Smooth muscle cell (in vitro differentiated cells): ENCODE data around the gene TSPAN33. TPM values are rescaled to one million over a fixed set of nuclear protein-coding genes. Genes with fewer than 3 reads are reported as not detected.

ENCODE experiments used
- DNase-seq: peaks from one replicate; lab custom pipeline; 2025; ENCODE audit not compliant: unreplicated experiment; lab: John Stamatoyannopoulos, UW
- H2AFZ ChIP-seq: fragments of 200-600 bp; sonication (generic); 2 replicates; pipeline ENCODE4 v1.6.0; 2016; ENCODE audit warnings: antibody characterized with exemption, low read depth, mild to moderate bottlenecking
- H3F3A ChIP-seq: fragments of 200-600 bp; sonication (generic); 2 replicates; pipeline ENCODE4 v1.6.0; 2017; ENCODE audit warnings: antibody characterized with exemption, low read depth
- H3K27ac ChIP-seq: fragments of 200-600 bp; sonication (generic); 2 replicates; pipeline ENCODE4 v1.5.1; 2016; ENCODE audit warnings: low read depth, mild to moderate bottlenecking
- H3K27me3 ChIP-seq: fragments of 200-600 bp; sonication (generic); 2 replicates; pipeline ENCODE4 v1.6.1; 2016; ENCODE audit warnings: low read depth, mild to moderate bottlenecking
- H3K36me3 ChIP-seq: fragments of 200-600 bp; sonication (generic); 2 replicates; pipeline ENCODE4 v1.5.1; 2016; ENCODE audit warnings: low read depth
- H3K4me1 ChIP-seq: fragments of 200-600 bp; sonication (generic); 2 replicates; pipeline ENCODE4 v1.5.1; 2016; ENCODE audit warnings: low read depth
- H3K4me2 ChIP-seq: fragments of 200-600 bp; sonication (generic); 2 replicates; pipeline ENCODE4 v1.6.0; 2016; ENCODE audit warnings: mild to moderate bottlenecking
- H3K4me3 ChIP-seq: fragments of 200-600 bp; sonication (generic); 2 replicates; pipeline ENCODE4 v1.5.1; 2016; ENCODE audit warnings: mild to moderate bottlenecking
- H3K79me2 ChIP-seq: fragments of 200-600 bp; sonication (generic); 2 replicates; pipeline ENCODE4 v1.6.0; 2016; ENCODE audit warnings: low read depth, mild to moderate bottlenecking
- H3K9ac ChIP-seq: fragments of 200-600 bp; sonication (generic); 2 replicates; pipeline ENCODE4 v1.6.0; 2016; ENCODE audit warnings: low read depth
- H3K9me3 ChIP-seq: fragments of 200-600 bp; sonication (generic); replicated peaks from 2 replicates; pipeline ENCODE4 v1.5.1; 2016; ENCODE audit warnings: low read depth
- H4K20me1 ChIP-seq: fragments of 200-600 bp; sonication (generic); 2 replicates; pipeline ENCODE4 v1.6.0; 2016; ENCODE audit warnings: low read depth
- WGBS: methylation state at CpG from one replicate; pipeline ENCODE4 v1.1.7; 2016; ENCODE audit warnings: low lambda C conversion rate; 5-methylcytosine and 5-hydroxymethylcytosine counted together
- polyA plus RNA-seq: library from polyadenylated mRNA; unstranded; fragments of >200 nt; fragmentation: Nextera tagmentation; extraction: Ambion mirVana; gene quantifications from 2 replicates; pipeline ENCODE4 v1.2.1, GENCODE V29; 2016
- total RNA-seq: library from RNA; depleted of rRNA; stranded (reverse); fragments of >200 nt; gene quantifications from 2 replicates; pipeline ENCODE4 v1.2.3, GENCODE V29; 2014
- TF ChIP-seq, protein P1 (sequence below): fragments of 200-600 bp; sonication (generic); IDR thresholded peaks from 2 replicates; pipeline ENCODE4 v1.5.1; 2017; ENCODE audit warnings: borderline replicate concordance, mild to moderate bottlenecking, antibody characterized with exemption; ENCODE audit not compliant: insufficient read depth, poor library complexity, severe bottlenecking

The TSPAN33 gene
- total and polyA plus RNA-seq, 2 experiments from 2014 or later = 1.6 to 2.8 TPM

DNA sequence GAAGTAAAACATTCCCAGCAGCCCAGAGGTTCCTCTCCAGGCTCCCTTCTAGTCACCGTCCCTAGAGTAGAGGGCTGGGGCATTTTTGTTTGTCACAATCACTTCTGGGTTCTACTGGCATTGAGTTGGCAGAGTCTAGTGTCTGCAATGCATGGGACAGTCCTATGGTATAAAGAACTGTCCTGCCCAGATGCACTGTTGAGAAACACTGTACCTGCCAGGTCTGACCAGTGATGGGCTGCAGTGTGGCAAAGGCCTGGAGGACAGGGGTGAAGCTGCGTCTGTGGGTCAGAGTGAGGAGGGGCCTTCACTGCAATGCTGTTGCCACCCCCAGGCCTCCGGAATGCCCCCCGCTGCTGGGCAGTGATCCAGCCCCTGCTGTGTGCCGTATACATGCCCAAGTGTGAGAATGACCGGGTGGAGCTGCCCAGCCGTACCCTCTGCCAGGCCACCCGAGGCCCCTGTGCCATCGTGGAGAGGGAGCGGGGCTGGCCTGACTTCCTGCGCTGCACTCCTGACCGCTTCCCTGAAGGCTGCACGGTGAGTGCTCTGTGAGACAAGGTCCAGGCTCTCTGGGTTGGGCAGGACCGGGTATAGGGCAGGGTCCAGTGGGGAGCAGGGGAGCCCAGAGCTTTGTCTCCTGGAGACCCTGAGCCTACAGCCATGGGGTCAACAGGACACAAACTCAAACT, 58.7 kb downstream of the TSPAN33 start:
- Histone ChIP-seq H3K4me1 (no peaks in the 10 kb centered on the region), H3K27me3 (no peaks in the 10 kb centered on the region), H3K27ac (no peak overlapping the region), H3K36me3 (no peaks in the 10 kb centered on the region), H3K4me3 (no peak overlapping the region), H3K4me2 (no peak overlapping the region), H2AFZ (no peak overlapping the region), H3K9me3 (no peaks in the 10 kb centered on the region), H3K79me2 (peaks cover 7% of the 10 kb centered on the region), H3K9ac (no peak overlapping the region), H4K20me1 (peaks cover 46% of the 10 kb centered on the region), H3F3A (no peaks in the 10 kb centered on the region)
- DNase-seq = no peak
- WGBS = 92% methylated on average over 14 of the region's 14 CpGs
- TF ChIP-seq, protein P1, sequence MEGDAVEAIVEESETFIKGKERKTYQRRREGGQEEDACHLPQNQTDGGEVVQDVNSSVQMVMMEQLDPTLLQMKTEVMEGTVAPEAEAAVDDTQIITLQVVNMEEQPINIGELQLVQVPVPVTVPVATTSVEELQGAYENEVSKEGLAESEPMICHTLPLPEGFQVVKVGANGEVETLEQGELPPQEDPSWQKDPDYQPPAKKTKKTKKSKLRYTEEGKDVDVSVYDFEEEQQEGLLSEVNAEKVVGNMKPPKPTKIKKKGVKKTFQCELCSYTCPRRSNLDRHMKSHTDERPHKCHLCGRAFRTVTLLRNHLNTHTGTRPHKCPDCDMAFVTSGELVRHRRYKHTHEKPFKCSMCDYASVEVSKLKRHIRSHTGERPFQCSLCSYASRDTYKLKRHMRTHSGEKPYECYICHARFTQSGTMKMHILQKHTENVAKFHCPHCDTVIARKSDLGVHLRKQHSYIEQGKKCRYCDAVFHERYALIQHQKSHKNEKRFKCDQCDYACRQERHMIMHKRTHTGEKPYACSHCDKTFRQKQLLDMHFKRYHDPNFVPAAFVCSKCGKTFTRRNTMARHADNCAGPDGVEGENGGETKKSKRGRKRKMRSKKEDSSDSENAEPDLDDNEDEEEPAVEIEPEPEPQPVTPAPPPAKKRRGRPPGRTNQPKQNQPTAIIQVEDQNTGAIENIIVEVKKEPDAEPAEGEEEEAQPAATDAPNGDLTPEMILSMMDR = no peak

DNA sequence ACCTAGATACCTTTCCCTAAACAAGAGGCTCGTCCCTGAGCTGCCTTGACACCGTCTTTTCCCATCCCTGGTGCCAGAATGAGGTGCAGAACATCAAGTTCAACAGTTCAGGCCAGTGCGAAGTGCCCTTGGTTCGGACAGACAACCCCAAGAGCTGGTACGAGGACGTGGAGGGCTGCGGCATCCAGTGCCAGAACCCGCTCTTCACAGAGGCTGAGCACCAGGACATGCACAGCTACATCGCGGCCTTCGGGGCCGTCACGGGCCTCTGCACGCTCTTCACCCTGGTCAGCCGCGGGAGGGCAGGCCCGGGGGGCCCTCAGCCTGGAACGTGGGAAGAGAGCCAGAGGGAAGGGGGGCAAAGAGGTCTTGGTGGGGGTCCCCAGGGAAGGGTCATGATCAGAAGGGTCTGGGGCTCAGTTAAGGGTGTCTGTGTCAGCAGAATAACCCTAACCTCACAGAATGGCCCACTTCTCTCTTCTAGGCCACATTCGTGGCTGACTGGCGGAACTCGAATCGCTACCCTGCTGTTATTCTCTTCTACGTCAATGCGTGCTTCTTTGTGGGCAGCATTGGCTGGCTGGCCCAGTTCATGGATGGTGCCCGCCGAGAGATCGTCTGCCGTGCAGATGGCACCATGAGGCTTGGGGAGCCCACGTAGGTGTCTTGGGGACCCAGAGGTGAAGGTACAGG, 60.8 kb downstream of the TSPAN33 start:
- H3K9ac ChIP-seq = no peak overlapping the region
- no peak overlapping the region for H3K4me3 ChIP-seq
- no peak overlapping the region for H3K4me2 ChIP-seq
- no peak for DNase-seq
- no peaks in the 10 kb centered on the region for H3K4me1 ChIP-seq
- TF ChIP-seq, protein P1 = no peak
- H3K36me3 ChIP-seq = no peaks in the 10 kb centered on the region
- whole genome bisulfite sequencing = 96% methylated on average over 29 of the region's 29 CpGs
- no peaks in the 10 kb centered on the region for H3K79me2 ChIP-seq
- peaks cover 31% of the 10 kb centered on the region for H4K20me1 ChIP-seq
- no peaks in the 10 kb centered on the region for H3F3A ChIP-seq
- no peaks in the 10 kb centered on the region for H3K27me3 ChIP-seq
- H2AFZ ChIP-seq = no peak overlapping the region
- no peak overlapping the region for H3K27ac ChIP-seq
- no peaks in the 10 kb centered on the region for H3K9me3 ChIP-seq

DNA sequence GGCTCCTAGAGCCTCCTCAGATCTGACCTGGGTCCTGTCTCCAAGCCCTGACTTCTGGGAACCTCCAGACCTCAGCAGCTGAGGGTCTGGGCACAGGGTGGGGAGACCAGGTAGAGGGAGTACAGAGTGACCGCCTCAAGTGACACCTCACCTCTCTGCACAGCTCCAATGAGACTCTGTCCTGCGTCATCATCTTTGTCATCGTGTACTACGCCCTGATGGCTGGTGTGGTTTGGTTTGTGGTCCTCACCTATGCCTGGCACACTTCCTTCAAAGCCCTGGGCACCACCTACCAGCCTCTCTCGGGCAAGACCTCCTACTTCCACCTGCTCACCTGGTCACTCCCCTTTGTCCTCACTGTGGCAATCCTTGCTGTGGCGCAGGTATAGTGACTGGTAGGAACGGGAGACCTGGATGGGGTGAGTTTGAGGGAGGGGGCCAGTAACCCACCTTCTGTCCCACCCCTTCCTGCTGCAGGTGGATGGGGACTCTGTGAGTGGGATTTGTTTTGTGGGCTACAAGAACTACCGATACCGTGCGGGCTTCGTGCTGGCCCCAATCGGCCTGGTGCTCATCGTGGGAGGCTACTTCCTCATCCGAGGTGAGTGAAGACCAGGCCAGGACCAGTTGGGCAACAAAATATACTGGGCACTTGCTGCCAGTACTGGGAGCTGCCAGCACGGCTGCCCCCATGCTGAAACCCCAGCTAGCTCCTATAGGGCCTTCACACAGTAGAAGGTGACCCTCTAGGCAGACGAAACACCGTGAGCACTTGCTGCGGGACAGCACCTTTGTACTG, 61.7 kb downstream of the TSPAN33 start:
- peaks cover 30% of the 10 kb centered on the region for H4K20me1 ChIP-seq
- H3K4me3 ChIP-seq = no peak overlapping the region
- H3K27me3 ChIP-seq = no peaks in the 10 kb centered on the region
- no peak overlapping the region for H3K4me2 ChIP-seq
- H3K4me1 ChIP-seq = no peaks in the 10 kb centered on the region
- H3K9ac ChIP-seq = no peak overlapping the region
- H3K79me2 ChIP-seq = no peaks in the 10 kb centered on the region
- no peaks in the 10 kb centered on the region for H3K9me3 ChIP-seq
- no peak overlapping the region for H2AFZ ChIP-seq
- TF ChIP-seq, protein P1 = no peak
- no peaks in the 10 kb centered on the region for H3F3A ChIP-seq
- DNase-seq = no peak
- no peak overlapping the region for H3K27ac ChIP-seq
- WGBS = 98% methylated on average over 18 of the region's 18 CpGs
- H3K36me3 ChIP-seq = no peaks in the 10 kb centered on the region
